ENCODE results near the gene VPS8.

DNA sequence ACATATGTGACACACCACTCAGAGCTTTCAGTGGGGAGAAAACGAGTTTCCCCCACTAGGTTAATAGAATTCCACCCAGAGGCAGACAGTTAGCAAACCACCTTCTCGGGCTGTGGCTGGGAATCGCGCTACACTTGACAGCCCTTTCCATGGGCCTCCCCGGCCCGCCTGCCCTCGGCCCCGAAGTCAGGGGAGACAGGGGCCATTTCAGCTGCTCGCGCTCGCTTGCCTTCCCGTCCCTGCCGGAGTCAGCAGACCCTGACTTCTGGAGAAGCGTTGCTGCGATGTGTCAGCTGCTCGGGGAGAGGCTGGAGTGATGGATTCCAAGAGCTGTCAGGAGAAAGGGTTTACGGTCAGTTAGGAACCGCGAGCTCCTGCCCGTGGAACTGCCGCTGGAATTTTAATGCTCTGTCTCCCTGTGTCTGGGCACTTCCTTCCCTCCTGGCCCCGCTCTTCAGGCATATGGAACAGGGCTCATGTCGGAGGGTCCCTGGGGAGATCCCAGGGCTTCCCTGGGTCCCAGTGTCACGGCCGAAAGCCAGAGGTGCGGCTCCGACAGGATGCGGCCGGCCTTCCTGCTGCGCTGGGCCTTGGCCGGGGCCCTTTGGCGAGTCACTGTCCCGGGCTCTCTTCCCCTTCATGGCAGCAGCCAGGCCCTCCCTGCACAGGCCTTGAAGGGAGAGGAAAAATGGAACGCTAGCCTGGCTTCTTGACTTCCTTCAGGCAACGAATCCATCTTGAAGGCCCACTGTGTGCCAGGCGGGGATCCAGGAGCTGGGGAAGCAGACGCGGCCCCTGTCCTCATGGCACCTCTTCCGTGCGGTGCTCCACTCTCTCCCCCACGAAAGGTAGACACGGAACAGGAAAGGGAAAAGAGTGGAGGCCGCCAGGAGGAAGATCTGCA, 38.4 kb upstream of the VPS8 start:
- TF ChIP-seq CTCF (IDR thresholded peaks at IDR 0.05) = no peak
- no peak for TF ChIP-seq NR3C1 (IDR thresholded peaks at IDR 0.05)
- no peak for TF ChIP-seq POLR2A (IDR thresholded peaks at IDR 0.05; ENCODE audit: low read length)
- TF ChIP-seq JUNB (IDR thresholded peaks at IDR 0.05) = no peak

All from A549 (cell line).